ENCODE results near the gene SLC46A3.
"Not testable (repeated sequence)": the region's sequence is repeated elsewhere in the genome, so short reads cannot be mapped to it uniquely, and the experiment has no call there.

Gene SLC46A3

GRCh38 chr13:28729541-28729940 lies 10.8 kb upstream of the SLC46A3 start:
- DNase-seq = no peak

GRCh38 chr13:28728642-28729041 lies 9.9 kb upstream of the SLC46A3 start:
- DNase-seq = no peak

GRCh38 chr13:28725046-28725610 lies 6.4 kb upstream of the SLC46A3 start:
- no peak for DNase-seq

- no peak for DNase-seq
Observed at GRCh38 chr13:28723806-28724205, 5.0 kb upstream of the SLC46A3 start.

- no peak for DNase-seq
Observed at GRCh38 chr13:28719227-28720055, 671 bp upstream of the SLC46A3 start.

GRCh38 chr13:28718196-28718542 lies 601 bp downstream of the SLC46A3 start:
- DNase-seq = no peak

GRCh38 chr13:28717170-28717569 lies 1.6 kb downstream of the SLC46A3 start:
- no peak for DNase-seq

- DNase-seq = no peak
Observed at GRCh38 chr13:28716511-28716910, 2.3 kb downstream of the SLC46A3 start.

- no peak for DNase-seq
Observed at GRCh38 chr13:28714651-28715050, 4.1 kb downstream of the SLC46A3 start.

GRCh38 chr13:28710161-28710560 lies 8.6 kb downstream of the SLC46A3 start:
- DNase-seq = no peak

GRCh38 chr13:28707629-28708427 lies 10.9 kb downstream of the SLC46A3 start:
- DNase-seq = no peak

GRCh38 chr13:28705461-28706083 lies 13.2 kb downstream of the SLC46A3 start:
- DNase-seq = no peak

GRCh38 chr13:28704919-28705318 lies 13.9 kb downstream of the SLC46A3 start:
- DNase-seq = no peak

GRCh38 chr13:28704282-28704681 lies 14.5 kb downstream of the SLC46A3 start:
- no peak for DNase-seq

GRCh38 chr13:28699246-28699645 lies 19.5 kb downstream of the SLC46A3 start:
- no peak for DNase-seq

- no peak for DNase-seq
Observed at GRCh38 chr13:28697441-28697840, 21.3 kb downstream of the SLC46A3 start.

- DNase-seq = not testable (repeated sequence)
Observed at GRCh38 chr13:28693605-28694491, 24.9 kb downstream of the SLC46A3 start.

- no peak for DNase-seq
Observed at GRCh38 chr13:28685892-28686291, 32.9 kb downstream of the SLC46A3 start.

GRCh38 chr13:28685114-28685513 lies 33.7 kb downstream of the SLC46A3 start:
- DNase-seq = no peak

- DNase-seq = no peak
Observed at GRCh38 chr13:28684257-28684656, 34.5 kb downstream of the SLC46A3 start.

GRCh38 chr13:28683169-28683568 lies 35.6 kb downstream of the SLC46A3 start:
- not testable (repeated sequence) for DNase-seq

GRCh38 chr13:28680541-28680940 lies 38.2 kb downstream of the SLC46A3 start:
- no peak for DNase-seq

Measured in NCI-H1048 (cell line).